H9 (cell line): ENCODE data around the gene SETD6. TPM values are rescaled to one million over a fixed set of nuclear protein-coding genes. Genes with fewer than 3 reads are reported as not detected.

ENCODE experiments used
- DNase-seq: peaks from one replicate; pipeline ENCODE4 v3.0.0-alpha.2; 2017
- H2AFZ ChIP-seq: one replicate; pipeline ENCODE4 v1.6.1; 2013; ENCODE audit warnings: mild to moderate bottlenecking, low read length, control low read depth, moderate library complexity
- H2AK5ac ChIP-seq: 2 replicates; pipeline ENCODE4 v1.6.1; 2013; ENCODE audit warnings: low read length, control low read depth, mixed read lengths; ENCODE audit not compliant: insufficient read length
- H2BK120ac ChIP-seq: one replicate; pipeline ENCODE4 v1.6.1; 2013; ENCODE audit warnings: low read depth, mild to moderate bottlenecking, low read length, control low read depth, inconsistent platforms; ENCODE audit not compliant: poor library complexity, severe bottlenecking
- H2BK12ac ChIP-seq: 2 replicates; pipeline ENCODE4 v1.6.1; 2013; ENCODE audit warnings: low read length, control low read depth, mixed read lengths, low read depth; ENCODE audit not compliant: insufficient read length
- H2BK15ac ChIP-seq: 2 replicates; pipeline ENCODE4 v1.6.1; 2013; ENCODE audit warnings: low read depth, low read length, control low read depth
- H2BK20ac ChIP-seq: one replicate; pipeline ENCODE4 v1.6.1; 2013; ENCODE audit warnings: low read depth, mild to moderate bottlenecking, low read length, control low read depth, inconsistent platforms; ENCODE audit not compliant: poor library complexity, severe bottlenecking
- H2BK5ac ChIP-seq: 2 replicates; pipeline ENCODE4 v1.6.1; 2013; ENCODE audit warnings: low read length, control low read depth, mixed read lengths; ENCODE audit not compliant: insufficient read length
- H3K14ac ChIP-seq: 2 replicates; pipeline ENCODE4 v1.6.1; 2013; ENCODE audit warnings: low read length, control low read depth; ENCODE audit not compliant: insufficient read depth
- H3K18ac ChIP-seq: 2 replicates; pipeline ENCODE4 v1.6.1; 2013; ENCODE audit warnings: low read depth, mild to moderate bottlenecking, mixed read lengths, low read length, control low read depth; ENCODE audit not compliant: insufficient read length
- H3K23ac ChIP-seq: 2 replicates; pipeline ENCODE4 v1.6.1; 2013; ENCODE audit warnings: low read length, control low read depth, mixed read lengths, low read depth; ENCODE audit not compliant: insufficient read length
- H3K23me2 ChIP-seq: 2 replicates; pipeline ENCODE4 v1.6.1; 2013; ENCODE audit warnings: low read depth, mild to moderate bottlenecking, mixed read lengths, low read length, control low read depth; ENCODE audit not compliant: insufficient read length, poor library complexity, severe bottlenecking
- H3K27ac ChIP-seq: 2 replicates; pipeline ENCODE4 v1.5.1; 2013; ENCODE audit warnings: low read length, control low read depth, mixed read lengths, low read depth; ENCODE audit not compliant: insufficient read length
- H3K27me3 ChIP-seq: 2 replicates; pipeline ENCODE4 v1.6.1; 2013; ENCODE audit warnings: low read length, control low read depth, inconsistent platforms; ENCODE audit not compliant: insufficient read depth
- H3K4ac ChIP-seq: 2 replicates; pipeline ENCODE4 v1.6.1; 2013; ENCODE audit warnings: low read depth, mild to moderate bottlenecking, control low read depth, inconsistent platforms, low read length, moderate library complexity
- H3K4me1 ChIP-seq: 2 replicates; pipeline ENCODE4 v1.6.1; 2013; ENCODE audit warnings: low read length, control low read depth, inconsistent platforms; ENCODE audit not compliant: insufficient read depth
- H3K4me2 ChIP-seq: 2 replicates; pipeline ENCODE4 v1.6.1; 2013; ENCODE audit warnings: low read length, control low read depth, mixed read lengths; ENCODE audit not compliant: insufficient read length, insufficient read depth
- H3K56ac ChIP-seq: 2 replicates; pipeline ENCODE4 v1.6.1; 2013; ENCODE audit warnings: low read depth, mild to moderate bottlenecking, mixed read lengths, low read length, control low read depth; ENCODE audit not compliant: insufficient read length
- H3K79me1 ChIP-seq: 2 replicates; pipeline ENCODE4 v1.6.1; 2013; ENCODE audit warnings: low read depth, mild to moderate bottlenecking, moderate library complexity, low read length, control low read depth, inconsistent platforms; ENCODE audit not compliant: insufficient read depth, poor library complexity, severe bottlenecking
- H3K79me2 ChIP-seq: 2 replicates; pipeline ENCODE4 v1.6.1; 2013; ENCODE audit warnings: low read length, control low read depth, inconsistent platforms; ENCODE audit not compliant: insufficient read depth
- H3K9ac ChIP-seq: 2 replicates; pipeline ENCODE4 v1.6.1; 2013; ENCODE audit warnings: low read length, control low read depth, mixed read lengths; ENCODE audit not compliant: insufficient read length; ENCODE audit errors: extremely low read depth
- H3K9me3 ChIP-seq: one replicate; pipeline ENCODE4 v1.6.1; 2013; ENCODE audit warnings: low read depth, low read length, inconsistent platforms; ENCODE audit not compliant: control insufficient read depth
- H3T11ph ChIP-seq: one replicate; pipeline ENCODE4 v1.6.1; 2013; ENCODE audit warnings: mild to moderate bottlenecking, low read length, control low read depth, inconsistent platforms
- H4K20me1 ChIP-seq: one replicate; pipeline ENCODE4 v1.6.1; 2013; ENCODE audit not compliant: control insufficient read depth, insufficient read length, insufficient read depth
- H4K5ac ChIP-seq: 2 replicates; pipeline ENCODE4 v1.6.1; 2013; ENCODE audit warnings: low read depth, mild to moderate bottlenecking, mixed read lengths, low read length, control low read depth; ENCODE audit not compliant: insufficient read length
- H4K8ac ChIP-seq: replicated peaks from 2 replicates; pipeline ENCODE4 v1.6.1; 2013; ENCODE audit warnings: low read length, control low read depth, mixed read lengths, low read depth; ENCODE audit not compliant: insufficient read length
- H4K91ac ChIP-seq: 2 replicates; pipeline ENCODE4 v1.6.1; 2013; ENCODE audit warnings: low read depth, mild to moderate bottlenecking, moderate library complexity, mixed read lengths, low read length, control low read depth; ENCODE audit not compliant: insufficient read length
- H3K27ac Mint-ChIP-seq, 3 experiments: 2 replicates in 2 of 3; 3 replicates in 1 of 3; pipeline ENCODE4 v1.8.0; 2020 to 2021; ENCODE audit warnings: mixed read lengths in 3 of 3, mild to moderate bottlenecking in 1 of 3, moderate library complexity in 1 of 3
- H3K27me3 Mint-ChIP-seq: 2 replicates; pipeline ENCODE4 v1.8.0; 2021; ENCODE audit warnings: low read depth, mild to moderate bottlenecking, moderate library complexity, mixed read lengths
- H3K36me3 Mint-ChIP-seq, 3 experiments: 2 replicates in 2 of 3; 3 replicates in 1 of 3; pipeline ENCODE4 v1.8.0; 2020 to 2021; ENCODE audit warnings: low read depth in 3 of 3, mixed read lengths in 3 of 3; ENCODE audit not compliant: insufficient read depth in 1 of 3
- H3K4me1 Mint-ChIP-seq, 2 experiments: 2 replicates each; pipeline ENCODE4 v1.8.0; 2020; ENCODE audit warnings: mixed read lengths in 2 of 2
- H3K4me3 Mint-ChIP-seq, 2 experiments: 2 replicates in 1 of 2; 3 replicates in 1 of 2; pipeline ENCODE4 v1.8.0; 2020 to 2021; ENCODE audit warnings: mild to moderate bottlenecking in 2 of 2, mixed read lengths in 2 of 2, moderate library complexity in 1 of 2
- H3K9me3 Mint-ChIP-seq, 2 experiments: 2 replicates in 1 of 2; 3 replicates in 1 of 2; pipeline ENCODE4 v1.8.0; 2020; ENCODE audit warnings: mild to moderate bottlenecking in 2 of 2, mixed read lengths in 2 of 2, moderate library complexity in 1 of 2
- CTCF ChIP-seq: fragments of 200-600 bp; sonication (generic); conservative IDR thresholded peaks from 3 replicates; pipeline ENCODE4 v1.8.0; 2021; ENCODE audit warnings: antibody characterized with exemption, mild to moderate bottlenecking
- WGBS: extraction: QIAGEN DNeasy Blood & Tissue Kit; methylation state at CpG from one replicate; pipeline ENCODE4 v1.1.7; 2013; ENCODE audit warnings: missing lambda C conversion rate, low lambda C conversion rate, mixed read lengths; ENCODE audit not compliant: insufficient read length; ENCODE audit errors: extremely low coverage; 5-methylcytosine and 5-hydroxymethylcytosine counted together
- total RNA-seq: library from RNA; stranded (reverse); gene quantifications from 2 replicates; pipeline ENCODE4 v1.2.1, GENCODE V29; 2021

Gene SETD6
- total RNA-seq, 1 experiment from 2014 or later: 55.6 TPM

GRCh38 chr16:58537124-58537906 lies 22.0 kb downstream of the SETD6 start:
- no peak overlapping the region for H3K14ac ChIP-seq
- no peak overlapping the region for H2AFZ ChIP-seq
- TF ChIP-seq CTCF: no peak
- no peak overlapping the region for H3K27ac ChIP-seq
- no peak overlapping the region for H3K4me2 ChIP-seq
- Mint-ChIP-seq H3K27ac (no peak overlapping the region), H3K36me3 (peaks cover 67 to 96% (median 88%) of the 10 kb centered on the region in 3 experiments), H3K9me3 (no peaks in the 10 kb centered on the region), H3K27me3 (no peaks in the 10 kb centered on the region), H3K4me1 (no peaks in the 10 kb centered on the region), H3K4me3 (no peak overlapping the region)
- no peak for DNase-seq
- H4K20me1 ChIP-seq: no peaks in the 10 kb centered on the region
- no peak overlapping the region for H4K91ac ChIP-seq
- H3K9ac ChIP-seq: no peak overlapping the region
- peak overlapping the region; percentile 80 for H4K5ac ChIP-seq
- no peaks in the 10 kb centered on the region for H3K27me3 ChIP-seq
- no peak overlapping the region for H4K8ac ChIP-seq
- no peaks in the 10 kb centered on the region for H3K23me2 ChIP-seq
- H3K18ac ChIP-seq: no peak overlapping the region
- no CpG with 5 or more reads among the region's 10 CpGs for WGBS
- H2BK120ac ChIP-seq: no peak overlapping the region
- H3K79me2 ChIP-seq: no peaks in the 10 kb centered on the region
- no peaks in the 10 kb centered on the region for H3K79me1 ChIP-seq
- H3K4ac ChIP-seq: no peak overlapping the region
- no peak overlapping the region for H3K23ac ChIP-seq
- H3K9me3 ChIP-seq: no peaks in the 10 kb centered on the region
- H3K56ac ChIP-seq: no peak overlapping the region
- H2BK20ac ChIP-seq: no peak overlapping the region
- no peak overlapping the region for H2BK12ac ChIP-seq
- no peak overlapping the region for H2BK15ac ChIP-seq
- no peak overlapping the region for H2AK5ac ChIP-seq
- no peaks in the 10 kb centered on the region for H3K4me1 ChIP-seq
- no peak overlapping the region for H2BK5ac ChIP-seq
- H3T11ph ChIP-seq: no peak overlapping the region
